GM21723 (cell line): Measurements from ENCODE around the gene ADPRS.

ENCODE experiments used
- ATAC-seq: cut with Tn5 transposase; IDR thresholded peaks from one replicate; pipeline ENCODE4 v1.9.1; 2021; ENCODE audit warnings: mild to moderate bottlenecking, moderate library complexity; ENCODE audit not compliant: unreplicated experiment

ADPRS gene

DNA sequence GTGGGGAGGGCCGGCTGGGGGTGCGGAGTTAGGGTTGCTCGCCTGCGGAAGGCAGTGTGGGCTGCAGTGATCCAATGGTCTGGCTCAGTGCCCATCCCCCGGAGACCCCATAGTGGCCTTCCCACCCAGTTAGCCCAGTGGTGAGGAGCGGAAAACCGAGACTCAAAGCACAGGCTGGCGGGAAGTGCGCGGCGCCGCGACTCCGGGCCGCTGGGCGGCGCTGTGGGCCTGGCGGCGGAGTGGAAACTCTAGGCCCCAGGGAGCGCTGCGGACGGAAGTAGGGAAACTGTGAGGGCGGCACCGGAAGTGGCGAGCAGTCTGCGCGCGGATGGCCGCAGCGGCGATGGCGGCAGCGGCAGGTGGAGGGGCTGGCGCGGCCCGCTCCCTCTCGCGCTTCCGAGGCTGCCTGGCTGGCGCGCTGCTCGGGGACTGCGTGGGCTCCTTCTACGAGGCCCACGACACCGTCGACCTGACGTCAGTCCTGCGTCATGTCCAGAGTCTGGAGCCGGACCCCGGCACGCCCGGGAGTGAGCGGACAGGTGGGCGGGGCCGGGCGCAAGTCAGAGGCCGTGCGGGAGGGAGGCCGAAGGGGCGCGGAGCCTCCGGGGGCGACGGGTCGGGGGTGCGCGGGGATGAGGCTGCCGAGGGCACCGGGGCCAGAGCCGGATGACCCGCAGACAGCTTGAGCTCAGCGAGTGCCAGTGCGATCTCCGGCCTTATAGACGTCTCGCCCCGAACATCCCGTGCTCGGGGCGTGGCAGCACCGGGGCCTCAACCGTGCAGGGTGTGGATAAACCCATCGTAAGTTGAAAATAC lies at the start of gene ADPRS:
Gene ADPRS (plus strand): TSS at position 316 of the 816 bp plus-strand sequence. CDS start 13 bp downstream, at position 329.
- peak; percentile 79 for ATAC-seq

DNA sequence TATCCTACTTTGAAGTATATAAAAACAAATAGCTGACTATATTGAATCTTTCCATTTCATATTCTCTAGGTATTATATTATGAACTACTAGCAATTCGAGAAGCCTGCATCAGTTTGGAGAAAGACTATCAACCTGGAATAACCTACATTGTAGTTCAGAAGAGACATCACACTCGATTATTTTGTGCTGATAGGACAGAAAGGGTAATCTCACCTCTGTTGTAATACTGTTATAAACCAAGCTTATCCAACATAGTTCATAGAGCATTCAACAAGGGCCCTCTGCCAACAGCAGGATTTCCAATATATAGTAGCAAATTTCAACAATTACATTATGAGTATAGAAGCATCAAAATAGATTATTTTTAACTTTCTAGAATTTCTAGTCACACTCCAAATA lies 48.5 kb upstream of the ADPRS start:
- no peak for ATAC-seq

- no peak for ATAC-seq
Measured at GRCh38 chr1:36051821-36052220, 36.9 kb upstream of the ADPRS start.

DNA sequence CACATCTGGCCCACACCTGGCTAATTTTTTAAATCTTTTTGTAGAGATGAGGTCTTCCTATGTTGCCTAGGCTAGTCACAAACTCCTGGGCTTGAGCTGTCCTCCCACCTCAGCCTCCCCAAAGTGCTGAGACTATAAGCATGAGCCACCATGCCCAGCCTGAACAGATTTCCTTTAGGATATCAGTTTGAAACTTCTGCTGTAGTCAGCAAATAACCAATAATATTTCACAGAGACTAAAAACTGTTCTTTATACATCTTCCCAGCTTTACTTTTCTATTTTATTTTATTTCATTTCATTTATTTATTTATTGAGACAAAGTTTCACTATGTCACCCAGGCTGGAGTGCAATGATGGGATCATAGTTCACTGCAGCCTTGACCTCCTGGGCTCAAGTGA lies 34.7 kb upstream of the ADPRS start:
- ATAC-seq = no peak

- no peak for ATAC-seq
Measured at GRCh38 chr1:36055706-36056105, 33.0 kb upstream of the ADPRS start.

GRCh38 chr1:36062315-36062714 lies 26.4 kb upstream of the ADPRS start:
- no peak for ATAC-seq

GRCh38 chr1:36067871-36068270 lies 20.8 kb upstream of the ADPRS start:
- no peak for ATAC-seq

- ATAC-seq = no peak
Measured at GRCh38 chr1:36068866-36069265, 19.8 kb upstream of the ADPRS start.

- no peak for ATAC-seq
Measured at GRCh38 chr1:36070349-36070748, 18.3 kb upstream of the ADPRS start.

DNA sequence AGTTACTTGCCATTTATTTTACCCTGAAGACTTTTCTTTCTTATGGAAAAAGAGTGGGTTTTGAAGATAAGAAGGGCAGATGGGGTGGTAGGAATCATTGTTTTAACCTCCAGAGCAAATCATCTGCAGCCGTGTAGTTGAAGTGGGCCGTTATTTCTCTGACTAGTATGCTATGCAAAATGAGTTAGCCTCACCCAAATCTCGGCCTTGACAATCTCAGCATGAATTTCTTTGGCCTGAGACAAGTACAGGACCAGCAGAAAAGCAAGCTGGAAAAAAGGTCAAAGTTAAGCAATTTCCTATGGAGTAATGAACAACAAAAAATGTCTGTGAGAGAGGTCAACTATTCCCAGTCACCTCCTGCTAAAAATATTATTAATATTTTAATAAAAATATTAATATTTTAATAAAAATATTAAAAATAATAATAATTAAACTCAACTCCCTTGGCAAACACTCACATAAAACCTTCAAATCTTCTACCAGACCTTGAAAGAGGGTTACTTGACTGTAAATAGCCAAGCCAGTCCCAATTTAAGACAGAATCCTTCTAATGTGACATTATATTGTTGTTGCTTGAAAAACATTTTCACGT lies 11.6 kb upstream of the ADPRS start:
- no peak for ATAC-seq

GRCh38 chr1:36080236-36080635 lies 8.5 kb upstream of the ADPRS start:
- ATAC-seq = no peak

GRCh38 chr1:36080801-36081200 lies 7.9 kb upstream of the ADPRS start:
- ATAC-seq = no peak

DNA sequence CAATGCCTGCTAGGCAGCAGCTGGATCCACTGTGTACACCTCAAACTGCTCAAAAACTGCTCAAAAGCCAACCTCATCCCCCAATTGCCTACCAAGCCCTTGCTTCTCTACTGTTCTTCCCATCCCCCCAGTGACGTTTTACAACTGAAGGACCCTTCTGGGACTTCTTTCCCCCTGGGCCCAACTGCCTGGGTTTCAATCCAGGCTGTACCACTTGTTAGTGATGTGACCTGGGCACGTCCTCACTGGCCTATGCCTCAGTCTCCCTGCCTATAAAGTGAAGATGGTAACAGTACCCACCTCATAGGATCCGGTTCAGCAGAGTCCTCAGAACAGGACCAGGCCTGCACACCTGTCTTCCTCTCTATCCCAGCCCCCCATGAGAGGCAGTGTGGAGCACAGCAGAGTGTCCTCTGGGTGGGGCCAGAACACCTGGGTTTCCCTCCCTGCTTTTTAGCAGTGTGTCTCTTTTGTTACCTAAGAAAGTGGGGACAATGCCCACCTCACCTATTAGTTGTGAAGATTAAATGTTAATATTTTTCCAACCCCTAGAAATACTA lies 6.7 kb upstream of the ADPRS start:
- ATAC-seq = no peak

DNA sequence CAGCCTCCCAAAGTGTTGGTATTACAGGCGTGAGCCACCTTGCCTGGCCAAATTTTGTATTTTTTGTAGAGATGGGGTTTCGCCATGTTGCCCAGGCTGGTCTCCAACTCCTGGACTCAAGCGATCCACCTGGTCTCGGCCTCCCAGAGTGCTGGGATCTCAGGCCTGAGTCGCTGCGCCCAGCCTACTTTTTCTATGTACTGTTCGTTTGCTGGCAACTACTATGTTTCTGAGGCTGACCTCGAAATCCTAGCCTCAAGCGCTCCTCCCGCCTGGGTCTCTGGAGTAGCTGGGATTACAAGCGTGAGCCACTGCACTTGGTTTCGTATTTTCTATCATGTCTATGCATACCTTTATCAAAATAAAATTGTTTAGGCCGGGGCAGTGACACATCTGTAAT lies 5.5 kb upstream of the ADPRS start:
- ATAC-seq = no peak

DNA sequence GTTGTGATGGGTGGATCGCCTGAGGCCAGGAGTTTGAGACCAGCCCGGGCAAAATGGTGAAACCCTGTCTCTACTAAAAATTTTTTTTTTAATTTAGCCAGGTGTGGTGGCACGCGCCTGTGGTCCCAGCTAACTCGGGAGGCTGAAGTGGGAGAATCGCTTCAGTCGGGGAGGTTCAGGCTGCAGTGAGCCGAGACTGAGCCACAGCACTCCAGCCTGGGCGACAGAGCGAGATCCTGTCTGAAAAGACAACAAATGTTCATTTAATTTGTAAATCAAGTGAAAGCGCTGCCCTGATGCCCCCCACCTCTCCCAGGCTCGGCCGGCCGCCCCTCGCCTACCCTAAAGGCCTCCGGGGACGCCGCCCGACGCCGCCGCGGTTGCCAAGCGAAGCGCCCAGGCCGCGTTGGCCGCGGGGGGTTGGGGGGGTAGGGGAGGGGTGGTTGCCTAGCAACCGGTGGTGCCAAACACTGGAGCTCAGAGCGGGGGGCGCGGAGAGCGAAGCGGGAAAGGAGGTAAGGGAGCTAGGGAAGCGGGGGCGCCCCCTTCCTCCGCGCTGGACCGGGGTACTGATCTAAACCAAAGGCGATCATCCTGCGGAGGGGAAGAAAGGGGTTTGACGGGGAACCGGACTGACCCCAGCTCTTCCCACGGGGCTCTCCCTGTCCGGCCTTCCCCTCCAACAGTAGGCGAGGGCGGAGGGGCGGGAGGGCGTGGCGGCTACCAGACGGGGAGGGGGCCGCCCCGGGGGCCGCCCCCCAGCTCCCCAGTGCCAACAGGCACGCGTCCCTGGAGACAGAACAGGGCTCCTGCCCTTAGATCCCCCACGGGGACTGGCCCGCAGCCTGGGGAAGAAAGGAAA lies 4.8 kb upstream of the ADPRS start, which contains the start of gene TEKT2:
Gene TEKT2 (plus strand): TSS at position 460 of the 862 bp plus-strand sequence. CDS start 828 bp downstream, outside the sequence.
- no peak for ATAC-seq

- ATAC-seq = no peak
Measured at GRCh38 chr1:36084497-36085115, 4.1 kb upstream of the ADPRS start.

- no peak for ATAC-seq
Measured at GRCh38 chr1:36085126-36085525, 3.6 kb upstream of the ADPRS start.

GRCh38 chr1:36085686-36086526 lies 2.8 kb upstream of the ADPRS start:
- no peak for ATAC-seq

GRCh38 chr1:36086529-36087232 lies 2.0 kb upstream of the ADPRS start:
- ATAC-seq = no peak
